ENCODE results near the gene FGD2.
A peak's percentile ranks its signal among the peaks of the same experiment; 100 is the strongest.

The FGD2 gene

GRCh38 chr6:37005061-37005810 is at the start of gene FGD2:
TSS of gene FGD2 (plus strand) at chr6:37005655. CDS start at chr6:37005818, 163 bp downstream.
- no peak for DNase-seq

- DNase-seq: no peak
These were observed 49.6 kb upstream of the FGD2 start for GRCh38 chr6:36955671-36956445.

- no peak for DNase-seq
These were observed 49.0 kb upstream of the FGD2 start for GRCh38 chr6:36956446-36956820.

- no peak for DNase-seq
These were observed 47.6 kb upstream of the FGD2 start for GRCh38 chr6:36957773-36958271.

GRCh38 chr6:36958775-36959554 is 46.5 kb upstream of the FGD2 start:
- DNase-seq: no peak

- no peak for DNase-seq
These were observed 45.8 kb upstream of the FGD2 start for GRCh38 chr6:36959555-36960250.

GRCh38 chr6:36961441-36962435 is 43.7 kb upstream of the FGD2 start:
- DNase-seq: no peak

GRCh38 chr6:36962874-36963273 is 42.6 kb upstream of the FGD2 start:
- peak; percentile 73 for DNase-seq

GRCh38 chr6:36963451-36964290 is 41.8 kb upstream of the FGD2 start:
- DNase-seq: no peak

GRCh38 chr6:36964349-36964748 is 41.1 kb upstream of the FGD2 start:
- DNase-seq: no peak

- no peak for DNase-seq
These were observed 40.5 kb upstream of the FGD2 start for GRCh38 chr6:36964908-36965307.

GRCh38 chr6:36967301-36967700 is 38.2 kb upstream of the FGD2 start:
- DNase-seq: no peak

- DNase-seq: no peak
These were observed 37.7 kb upstream of the FGD2 start for GRCh38 chr6:36967757-36968156.

- DNase-seq: no peak
These were observed 37.0 kb upstream of the FGD2 start for GRCh38 chr6:36968266-36968977.

GRCh38 chr6:36969240-36969691 is 36.2 kb upstream of the FGD2 start:
- DNase-seq: no peak

GRCh38 chr6:36969988-36970891 is 35.2 kb upstream of the FGD2 start:
- no peak for DNase-seq

- DNase-seq: no peak
These were observed 34.3 kb upstream of the FGD2 start for GRCh38 chr6:36970892-36971842.

All from stimulated activated CD4-positive, alpha-beta T cell treated with anti-CD3 and anti-CD28 coated beads, Interleukin-1b, Interleukin-23, amount 100 ng/mL, for 48 hours (primary cell).